ENCODE data around the gene LHX3.
"Not testable (repeated sequence)": the region's sequence is repeated elsewhere in the genome, so short reads cannot be mapped to it uniquely, and the experiment has no call there.

LHX3 gene

DNA sequence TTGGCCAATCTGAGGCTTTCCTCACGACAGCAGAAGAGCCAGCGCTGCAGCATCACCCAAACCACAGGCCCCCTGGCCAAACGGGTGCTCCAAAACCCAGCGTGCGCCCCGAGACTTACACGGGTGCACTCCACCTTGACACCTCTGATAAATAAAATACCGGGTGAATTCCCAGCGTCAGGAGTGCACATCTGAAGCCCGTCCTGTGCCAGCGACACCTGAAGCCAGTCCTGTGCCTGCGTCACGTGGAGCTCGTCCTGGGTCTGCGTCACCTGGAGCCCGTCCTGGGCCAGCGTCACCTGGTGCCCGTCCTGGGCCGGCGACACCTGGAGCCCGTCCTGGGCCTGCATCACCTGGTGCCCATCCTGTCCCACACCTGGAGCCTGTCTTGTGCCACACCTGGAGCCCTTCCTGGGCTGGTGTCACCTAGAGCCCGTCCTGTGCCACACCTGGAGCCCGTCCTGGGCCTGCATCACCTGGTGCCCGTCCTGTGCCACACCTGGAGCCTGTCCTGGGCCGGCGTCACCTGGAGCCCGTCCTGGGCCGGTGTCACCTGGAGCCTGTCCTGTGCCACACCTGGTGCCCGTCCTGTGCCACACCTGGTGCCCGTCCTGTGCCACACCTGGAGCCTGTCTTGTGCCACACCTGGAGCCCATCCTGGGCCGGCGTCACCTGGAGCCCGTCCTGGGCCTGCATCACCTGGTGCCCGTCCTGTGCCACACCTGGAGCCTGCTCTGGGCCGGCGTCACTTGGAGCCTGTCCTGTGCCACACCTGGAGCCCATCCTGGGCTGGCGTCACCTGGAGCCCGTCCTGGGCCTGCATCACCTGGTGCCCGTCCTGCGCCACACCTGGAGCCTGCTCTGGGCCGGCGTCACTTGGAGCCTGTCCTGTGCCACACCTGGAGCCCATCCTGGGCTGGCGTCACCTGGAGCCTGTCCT lies 31.8 kb upstream of the LHX3 start:
- H3K27me3 Mint-ChIP-seq (ENCODE audit: low read depth); H3K4me3 Mint-ChIP-seq; H3K9me3 Mint-ChIP-seq; H3K27ac Mint-ChIP-seq; H3K36me3 Mint-ChIP-seq (ENCODE audit: low read depth): not testable (repeated sequence)
- peaks cover 16% of the 10 kb centered on the region for H3K4me1 Mint-ChIP-seq (ENCODE audit: low read depth)

DNA sequence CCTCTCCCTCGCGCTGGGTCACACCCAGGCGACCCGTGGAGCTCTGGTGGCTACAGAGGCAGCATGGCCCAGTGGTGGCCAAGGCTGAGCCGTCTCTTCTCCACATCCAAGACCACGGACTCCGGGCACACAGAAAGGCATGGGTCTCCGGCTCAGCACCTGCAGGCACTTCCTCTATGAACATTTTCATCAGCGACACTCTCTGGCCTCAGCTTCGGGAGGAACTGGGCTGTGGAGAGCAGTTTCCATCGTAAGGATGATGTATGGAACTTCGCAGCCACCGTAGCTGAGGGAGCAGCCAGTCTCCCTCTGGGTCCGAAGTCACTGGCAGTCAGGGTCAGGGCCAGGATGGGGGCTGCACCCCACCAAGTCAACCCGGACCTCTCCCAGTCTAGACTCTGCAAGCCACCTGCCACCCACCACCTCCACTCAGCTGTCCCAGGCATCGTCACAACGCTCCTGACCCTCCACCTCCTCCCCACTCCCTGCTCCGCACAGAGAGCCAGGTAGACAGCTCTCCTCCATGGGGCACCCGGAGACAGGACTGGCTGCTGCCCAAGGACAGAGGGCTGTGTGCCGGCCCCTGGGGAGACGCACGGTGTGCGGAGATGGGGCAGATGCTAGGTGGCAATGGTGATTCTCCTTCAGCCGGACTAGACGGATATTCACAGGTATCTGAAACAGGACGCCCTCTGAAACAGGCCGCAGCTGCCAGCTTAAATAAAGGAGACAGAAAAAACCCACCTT lies 31.0 kb upstream of the LHX3 start:
- H3K27ac Mint-ChIP-seq, result no peak overlapping the region

DNA sequence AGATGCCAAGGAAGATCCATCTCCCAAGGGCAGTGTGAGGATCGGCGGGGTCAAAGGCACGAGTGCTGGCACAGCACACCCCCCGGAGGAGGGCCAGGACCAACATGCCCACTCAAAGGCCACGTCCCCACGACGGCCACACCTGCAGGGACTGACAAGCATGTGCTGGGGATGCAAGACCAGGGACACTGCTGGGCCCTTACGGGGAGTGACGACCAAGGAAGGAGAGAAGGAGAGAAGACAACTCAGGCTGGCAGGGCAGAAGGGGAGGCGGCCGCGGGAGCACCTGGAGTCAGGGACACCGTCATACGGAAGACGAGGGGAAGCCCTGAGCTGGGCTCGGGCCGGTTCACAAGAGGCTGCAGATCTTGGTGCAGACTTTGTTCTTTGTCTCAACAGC lies 30.2 kb upstream of the LHX3 start:
- peaks cover 7% of the 10 kb centered on the region for H3K36me3 Mint-ChIP-seq (ENCODE audit: low read depth)
- no peaks in the 10 kb centered on the region for H3K9me3 Mint-ChIP-seq
- H3K27ac Mint-ChIP-seq, result no peak overlapping the region
- no peaks in the 10 kb centered on the region for H3K27me3 Mint-ChIP-seq (ENCODE audit: low read depth)
- H3K4me3 Mint-ChIP-seq, result no peak overlapping the region
- H3K4me1 Mint-ChIP-seq (ENCODE audit: low read depth), result peaks cover 25% of the 10 kb centered on the region

More for the DNA sequence above, 31.0 kb upstream of the LHX3 start:
- Mint-ChIP-seq H3K4me1 (ENCODE audit: low read depth) (peaks cover 23% of the 10 kb centered on the region), H3K36me3 (ENCODE audit: low read depth) (peaks cover 5% of the 10 kb centered on the region), H3K27me3 (ENCODE audit: low read depth) (no peaks in the 10 kb centered on the region), H3K4me3 (no peak overlapping the region), H3K9me3 (no peaks in the 10 kb centered on the region)

DNA sequence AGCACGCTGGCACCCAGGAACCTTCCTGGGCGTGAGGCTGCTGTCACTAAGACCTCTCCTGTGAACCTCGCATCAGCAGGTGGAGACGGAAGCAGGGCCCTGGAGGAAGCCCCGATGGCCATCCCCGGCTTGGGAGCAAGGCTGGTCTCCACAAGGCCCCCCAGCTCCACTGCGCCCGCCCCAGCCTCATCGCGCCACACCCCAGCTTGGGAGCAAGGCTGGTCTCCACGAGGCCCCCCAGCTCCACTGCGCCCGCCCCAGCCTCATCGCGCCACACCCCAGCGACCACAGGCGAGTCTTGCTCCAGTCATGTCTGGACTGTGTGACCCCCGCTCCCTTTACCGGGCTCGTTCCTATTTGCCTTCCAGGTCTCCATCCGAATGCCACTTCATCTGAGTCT lies 29.7 kb upstream of the LHX3 start:
- H3K9me3 Mint-ChIP-seq, result no peaks in the 10 kb centered on the region
- H3K4me1 Mint-ChIP-seq (ENCODE audit: low read depth), result peaks cover 28% of the 10 kb centered on the region
- H3K36me3 Mint-ChIP-seq (ENCODE audit: low read depth), result peaks cover 7% of the 10 kb centered on the region
- H3K4me3 Mint-ChIP-seq, result no peak overlapping the region
- H3K27me3 Mint-ChIP-seq (ENCODE audit: low read depth), result no peaks in the 10 kb centered on the region
- H3K27ac Mint-ChIP-seq, result peak overlapping the region; percentile 36

DNA sequence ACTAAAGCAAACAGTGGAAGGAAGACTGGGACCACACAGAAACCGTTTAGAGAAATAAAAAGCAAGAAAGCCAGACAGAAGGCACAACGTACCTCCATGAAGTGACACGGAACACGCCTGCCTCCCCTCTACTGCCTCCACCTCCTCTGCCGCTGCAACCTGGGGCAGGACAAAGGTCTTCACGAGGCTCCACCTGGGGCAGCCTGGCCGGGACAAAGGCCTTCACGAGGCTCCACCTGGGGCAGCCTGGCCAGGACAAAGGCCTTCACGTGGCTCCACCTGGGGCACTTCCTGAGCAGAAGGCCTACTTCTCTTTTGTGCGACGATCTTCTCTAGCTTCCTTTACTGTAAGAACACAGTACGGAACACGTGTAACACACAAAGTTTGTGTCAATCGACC lies 28.9 kb upstream of the LHX3 start:
- Mint-ChIP-seq H3K4me1 (ENCODE audit: low read depth) (peaks cover 30% of the 10 kb centered on the region), H3K9me3 (no peaks in the 10 kb centered on the region), H3K27ac (peak overlapping the region; percentile 47), H3K4me3 (no peak overlapping the region), H3K36me3 (ENCODE audit: low read depth) (peaks cover 7% of the 10 kb centered on the region), H3K27me3 (ENCODE audit: low read depth) (no peaks in the 10 kb centered on the region)

DNA sequence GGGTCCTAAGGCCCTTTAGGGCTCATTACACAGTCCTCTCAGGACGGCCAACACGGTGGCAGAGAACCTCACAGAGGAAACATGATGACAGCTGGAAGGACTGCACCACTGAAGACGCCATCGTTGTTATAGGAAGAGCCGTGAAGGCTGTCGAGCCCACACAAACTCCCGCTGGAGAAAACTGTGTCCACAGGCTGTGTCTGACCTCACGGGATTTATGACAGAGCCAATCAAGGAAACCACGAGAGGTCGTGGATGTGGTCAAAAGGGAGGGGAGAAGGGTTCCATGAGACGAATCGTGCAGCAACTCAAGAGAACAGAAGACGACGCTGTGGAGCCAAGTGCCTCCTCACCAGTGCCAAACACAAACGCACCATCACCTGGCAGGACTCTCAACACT lies 28.5 kb upstream of the LHX3 start:
- Mint-ChIP-seq H3K4me3 (no peak overlapping the region), H3K4me1 (ENCODE audit: low read depth) (peaks cover 30% of the 10 kb centered on the region), H3K36me3 (ENCODE audit: low read depth) (peaks cover 7% of the 10 kb centered on the region), H3K9me3 (no peaks in the 10 kb centered on the region), H3K27me3 (ENCODE audit: low read depth) (no peaks in the 10 kb centered on the region), H3K27ac (peak overlapping the region; percentile 47)

DNA sequence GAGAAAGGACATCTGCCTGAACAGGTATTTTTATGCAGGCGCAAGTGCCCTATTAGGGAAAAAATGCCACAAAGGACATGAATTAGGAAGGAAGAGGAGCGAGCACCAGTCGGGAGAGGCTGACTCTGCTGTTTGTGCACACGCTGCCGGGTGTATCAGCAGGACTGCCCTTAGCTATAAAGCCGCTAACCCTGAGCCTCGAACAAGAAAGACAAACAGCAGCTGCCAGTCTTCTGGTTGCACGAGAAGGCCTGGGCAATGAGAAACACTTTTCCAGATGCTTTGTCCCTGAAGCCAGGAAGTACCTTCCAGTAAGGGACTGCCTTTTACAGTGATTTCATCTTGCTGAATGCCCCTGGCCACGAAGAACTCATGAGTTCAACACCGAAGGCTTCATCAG lies 28.0 kb upstream of the LHX3 start:
- H3K27me3 Mint-ChIP-seq (ENCODE audit: low read depth), result no peaks in the 10 kb centered on the region
- peaks cover 32% of the 10 kb centered on the region for H3K4me1 Mint-ChIP-seq (ENCODE audit: low read depth)
- no peak overlapping the region for H3K4me3 Mint-ChIP-seq
- no peaks in the 10 kb centered on the region for H3K9me3 Mint-ChIP-seq
- peaks cover 7% of the 10 kb centered on the region for H3K36me3 Mint-ChIP-seq (ENCODE audit: low read depth)
- H3K27ac Mint-ChIP-seq, result peak overlapping the region; percentile 94

DNA sequence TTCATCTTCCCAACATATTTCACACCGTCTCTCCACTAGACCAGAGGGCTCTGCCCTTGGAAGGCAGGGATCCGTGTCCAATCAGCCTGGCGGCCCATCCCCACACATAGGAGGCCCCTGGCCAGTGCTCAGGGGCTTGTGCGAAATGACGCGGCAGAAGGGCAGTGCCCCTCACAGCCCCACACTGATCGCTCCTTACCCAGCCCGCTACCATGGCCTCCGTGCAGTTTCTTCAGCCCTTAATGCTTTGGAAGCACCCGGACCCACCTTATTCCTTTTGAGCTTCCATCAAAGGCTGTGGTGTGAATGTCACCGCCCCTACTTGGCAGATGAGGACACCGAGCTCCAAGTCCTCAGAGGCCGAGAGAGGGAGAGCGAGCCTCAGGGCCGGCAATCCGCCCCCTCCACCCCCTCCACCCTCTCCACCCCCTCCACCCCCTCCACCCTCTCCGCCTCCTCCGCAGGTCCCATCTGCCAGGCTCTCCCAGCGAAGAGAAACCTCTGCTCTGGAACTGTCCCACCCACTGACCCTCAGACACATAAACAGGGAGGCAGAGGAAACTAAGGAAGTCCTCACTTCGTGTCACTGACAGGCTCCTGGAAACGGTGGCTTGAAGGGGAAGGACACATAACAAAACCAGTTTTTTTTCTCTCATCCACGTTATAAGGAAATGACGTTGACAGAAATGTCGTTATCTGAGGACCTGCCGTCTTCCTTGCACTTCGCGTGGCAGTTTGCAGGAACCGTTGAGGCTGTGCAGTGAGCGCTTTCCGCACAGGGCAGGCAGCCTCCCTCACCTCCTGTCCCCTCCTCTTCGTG lies 26.8 kb upstream of the LHX3 start:
- Mint-ChIP-seq H3K27me3 (ENCODE audit: low read depth) (no peaks in the 10 kb centered on the region), H3K9me3 (no peaks in the 10 kb centered on the region), H3K27ac (peak overlapping the region; percentile 94), H3K4me3 (peak overlapping the region; percentile 73), H3K4me1 (ENCODE audit: low read depth) (peaks cover 33% of the 10 kb centered on the region), H3K36me3 (ENCODE audit: low read depth) (peaks cover 7% of the 10 kb centered on the region)

DNA sequence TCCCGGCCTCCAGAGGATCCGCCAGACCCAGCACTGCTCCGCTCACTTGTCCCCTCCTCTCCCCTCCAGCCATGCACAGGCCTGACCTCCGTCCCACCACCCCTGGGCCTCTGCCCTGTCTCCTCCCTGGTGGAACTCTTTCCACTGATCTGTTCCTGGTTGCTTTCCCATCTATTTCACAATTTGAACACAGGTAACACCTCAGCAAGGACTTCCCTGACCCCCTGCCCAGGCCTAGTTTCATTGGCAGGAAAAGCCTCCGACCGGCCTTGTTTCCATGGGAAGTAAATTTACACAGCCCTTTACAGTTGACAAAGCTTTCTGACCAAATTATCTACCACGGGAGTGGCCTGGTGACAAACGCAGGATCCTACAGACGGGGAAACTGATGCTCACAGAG lies 25.8 kb upstream of the LHX3 start:
- H3K4me3 Mint-ChIP-seq, result no peak overlapping the region
- peaks cover 33% of the 10 kb centered on the region for H3K4me1 Mint-ChIP-seq (ENCODE audit: low read depth)
- peaks cover 7% of the 10 kb centered on the region for H3K36me3 Mint-ChIP-seq (ENCODE audit: low read depth)
- H3K27me3 Mint-ChIP-seq (ENCODE audit: low read depth), result no peaks in the 10 kb centered on the region
- H3K27ac Mint-ChIP-seq, result peak overlapping the region; percentile 63
- no peaks in the 10 kb centered on the region for H3K9me3 Mint-ChIP-seq

DNA sequence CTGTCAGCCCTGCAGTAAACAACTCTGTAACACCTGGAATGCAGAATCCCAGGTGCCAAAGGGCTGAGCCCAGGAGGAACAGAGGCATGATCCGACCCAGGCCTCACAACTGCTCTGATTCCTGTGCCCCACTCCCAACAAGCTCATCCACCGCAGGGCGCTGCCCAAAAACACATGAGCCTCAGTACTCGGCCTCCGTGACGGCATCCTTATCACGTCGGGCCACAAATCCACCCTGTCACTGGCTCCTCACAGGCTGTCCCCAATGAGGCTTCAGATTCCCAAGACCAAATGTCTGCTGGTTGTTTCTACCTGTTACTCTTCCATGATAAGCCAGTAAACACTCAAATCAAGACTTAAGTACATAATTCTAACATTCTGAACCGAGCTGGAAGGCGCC lies 25.4 kb upstream of the LHX3 start:
- H3K27ac Mint-ChIP-seq, result no peak overlapping the region
- peaks cover 33% of the 10 kb centered on the region for H3K4me1 Mint-ChIP-seq (ENCODE audit: low read depth)
- peaks cover 7% of the 10 kb centered on the region for H3K36me3 Mint-ChIP-seq (ENCODE audit: low read depth)
- H3K9me3 Mint-ChIP-seq, result no peaks in the 10 kb centered on the region
- no peak overlapping the region for H3K4me3 Mint-ChIP-seq
- no peaks in the 10 kb centered on the region for H3K27me3 Mint-ChIP-seq (ENCODE audit: low read depth)

DNA sequence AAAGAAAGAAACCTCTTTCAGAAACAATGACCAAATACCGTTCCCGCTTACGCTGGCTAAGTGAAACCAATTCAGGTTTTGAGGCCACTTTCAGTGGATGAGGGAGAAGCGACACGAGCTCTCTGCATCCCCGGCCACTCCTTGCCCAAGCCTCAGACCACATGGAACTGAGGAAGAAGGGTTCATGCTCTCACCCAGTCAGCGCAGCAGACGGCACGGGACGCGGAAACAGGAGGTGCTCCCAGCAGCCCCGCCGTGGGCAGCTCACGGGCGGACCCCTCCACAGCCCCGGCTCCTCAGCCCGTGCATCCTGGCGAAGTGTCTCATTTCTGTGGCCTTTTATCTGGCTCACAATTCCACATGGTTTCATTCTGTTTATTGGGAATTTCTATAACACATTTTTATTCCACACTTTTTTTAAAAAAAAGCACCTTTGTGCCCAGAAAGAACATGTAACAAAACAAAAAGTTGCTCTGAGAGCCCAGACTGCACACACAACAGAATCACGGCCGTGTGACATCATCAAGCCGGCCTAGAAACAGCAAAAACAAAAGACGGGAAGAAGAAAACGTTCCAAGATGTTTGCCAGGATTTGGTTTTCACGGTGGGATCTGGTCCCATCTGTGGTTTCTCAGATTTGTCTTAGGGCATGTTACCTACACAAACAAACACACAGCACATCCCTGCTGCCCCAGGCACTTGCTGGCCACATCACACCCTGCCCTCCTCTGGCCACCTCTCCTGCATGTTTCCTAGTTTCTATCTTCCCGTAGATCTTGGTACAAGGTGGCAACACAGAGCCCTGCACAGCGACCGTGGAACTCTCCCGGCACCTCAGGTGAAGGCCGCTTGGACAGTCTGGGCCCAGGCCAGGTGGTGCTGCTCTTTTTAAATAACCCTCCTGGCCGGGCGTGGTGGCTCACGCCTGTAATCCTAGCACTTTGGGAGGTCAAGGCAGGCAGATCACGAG lies 24.5 kb upstream of the LHX3 start:
- Mint-ChIP-seq H3K4me3 (no peak overlapping the region), H3K4me1 (ENCODE audit: low read depth) (peaks cover 35% of the 10 kb centered on the region), H3K9me3 (no peaks in the 10 kb centered on the region), H3K27me3 (ENCODE audit: low read depth) (no peaks in the 10 kb centered on the region), H3K36me3 (ENCODE audit: low read depth) (peaks cover 7% of the 10 kb centered on the region), H3K27ac (no peak overlapping the region)

DNA sequence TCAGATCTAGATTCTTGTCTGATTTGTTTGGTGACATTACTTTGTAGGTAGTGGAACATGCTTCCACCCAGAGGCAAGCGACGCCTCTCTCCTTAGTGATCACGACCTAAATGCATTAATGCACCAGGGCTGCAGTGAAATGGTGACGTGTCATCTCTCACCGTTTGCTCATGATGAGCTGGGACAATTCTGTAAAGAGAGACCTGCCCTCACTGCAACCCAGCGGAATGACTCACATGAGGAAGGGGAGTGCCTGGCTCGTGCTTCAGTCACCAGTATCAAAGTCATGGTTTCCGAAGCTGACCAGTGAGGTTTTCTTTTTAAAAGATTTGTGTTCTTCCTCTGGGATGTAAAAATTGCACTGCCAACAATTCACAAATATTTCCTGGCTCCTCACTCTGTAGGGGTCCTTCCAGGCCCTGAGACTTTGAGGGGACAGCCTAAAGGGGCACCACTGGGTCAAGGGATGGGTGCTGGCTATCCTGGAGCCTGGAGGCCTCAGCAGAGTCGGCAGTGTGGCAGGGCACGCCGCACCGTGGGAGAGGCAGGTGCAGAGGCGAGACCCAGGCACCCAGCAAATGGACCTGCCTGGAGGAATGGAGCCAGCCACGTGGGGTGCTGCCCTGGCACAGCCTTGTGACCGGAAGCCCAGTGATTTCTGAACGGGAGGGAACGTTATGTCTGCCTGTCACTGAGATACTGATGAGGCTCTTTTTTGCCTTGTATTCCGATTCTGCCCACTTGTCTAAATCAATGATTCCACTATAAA lies 23.4 kb upstream of the LHX3 start:
- H3K27ac Mint-ChIP-seq, result no peak overlapping the region
- no peak overlapping the region for H3K4me3 Mint-ChIP-seq
- no peaks in the 10 kb centered on the region for H3K9me3 Mint-ChIP-seq
- no peaks in the 10 kb centered on the region for H3K27me3 Mint-ChIP-seq (ENCODE audit: low read depth)
- H3K36me3 Mint-ChIP-seq (ENCODE audit: low read depth), result peaks cover 8% of the 10 kb centered on the region
- H3K4me1 Mint-ChIP-seq (ENCODE audit: low read depth), result peaks cover 32% of the 10 kb centered on the region
